Effector CD8-positive, alpha-beta T cell (primary cell): ENCODE measurements around the gene P3H4.

ENCODE experiments used
- DNase-seq: peaks from one replicate; lab custom pipeline; 2025; lab: John Stamatoyannopoulos, UW

Gene P3H4

DNA sequence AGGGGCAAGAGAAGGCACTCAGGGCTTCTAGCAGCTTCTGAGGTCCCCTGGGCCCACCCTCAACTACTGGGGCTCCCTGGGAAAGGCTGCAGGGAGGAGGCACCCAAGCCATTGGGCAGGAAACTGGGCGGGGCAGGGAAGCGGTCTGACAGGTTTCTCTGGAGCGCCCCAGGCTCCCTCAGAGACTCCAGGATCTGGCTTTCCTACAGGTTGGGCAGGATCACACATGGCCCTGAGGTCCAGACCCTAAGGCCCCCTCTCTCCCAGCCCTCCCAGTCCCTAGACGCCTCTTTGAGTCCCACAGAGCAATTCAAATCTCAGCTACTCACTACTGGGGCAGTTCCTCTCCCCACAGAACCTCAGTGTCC, 39.5 kb downstream of the P3H4 start:
- no peak for DNase-seq

DNA sequence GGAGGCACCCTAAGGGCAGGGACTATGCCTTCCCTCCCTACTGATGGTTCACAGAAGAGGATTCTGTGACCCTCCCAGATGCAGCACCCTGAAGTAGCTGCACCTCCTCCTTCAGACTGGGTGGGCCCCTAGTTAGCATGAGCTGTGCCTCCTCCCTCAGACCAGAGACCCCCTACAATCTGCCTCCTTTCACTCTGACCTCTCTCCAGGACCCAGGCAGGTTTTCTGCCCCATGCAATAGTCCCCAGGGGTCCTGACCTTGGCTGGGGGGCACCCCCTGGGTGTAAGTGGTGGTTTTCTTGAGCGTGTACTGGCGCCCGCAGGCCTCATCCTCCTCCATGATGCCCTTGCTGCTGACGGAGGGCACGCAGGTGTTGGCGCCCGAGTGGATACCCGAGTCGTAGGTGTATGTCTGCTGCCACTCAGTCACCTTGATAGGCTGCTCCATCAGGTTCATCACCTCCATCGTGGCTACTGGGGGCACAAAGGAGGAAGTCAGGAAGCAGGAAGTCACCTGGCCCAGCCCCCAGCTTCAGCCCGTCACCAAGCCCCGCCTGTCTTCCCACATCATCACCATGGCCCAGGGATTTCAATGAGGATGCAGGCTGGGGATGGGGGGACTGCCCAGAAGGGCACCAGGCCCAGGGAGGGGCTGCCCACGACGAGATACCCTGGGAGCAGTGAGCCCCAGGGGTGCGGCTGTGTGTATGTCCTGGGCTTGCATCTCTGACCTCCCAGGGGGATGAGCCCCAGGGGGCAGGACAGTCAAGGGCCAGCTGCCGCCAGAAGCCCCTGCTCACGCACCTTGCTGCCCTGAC, 40.2 kb downstream of the P3H4 start:
- DNase-seq, result no peak

DNA sequence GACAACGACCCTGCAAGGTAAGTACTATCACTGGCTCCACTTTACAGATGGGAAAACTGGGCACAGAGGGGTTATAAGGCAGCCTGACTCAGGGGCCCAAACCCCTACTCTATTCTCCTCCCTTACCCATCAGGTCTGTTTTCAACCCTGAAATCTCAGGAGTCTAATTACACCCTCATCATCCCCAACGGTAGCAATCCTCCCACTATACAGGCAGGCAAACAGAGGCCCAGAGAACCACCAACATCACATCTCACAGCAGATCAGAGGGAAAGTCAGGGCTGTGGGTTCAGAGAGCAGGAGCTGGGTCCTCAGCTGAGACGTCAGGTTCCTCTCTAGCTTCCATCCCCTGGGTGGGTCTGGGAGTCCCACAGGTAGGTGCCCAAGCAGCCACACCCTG, 41.8 kb downstream of the P3H4 start:
- DNase-seq, result no peak

GRCh38 chr17:41769346-41769862, 42.3 kb downstream of the P3H4 start:
- DNase-seq, result no peak

GRCh38 chr17:41768682-41769288, 43.0 kb downstream of the P3H4 start:
- no peak for DNase-seq

DNA sequence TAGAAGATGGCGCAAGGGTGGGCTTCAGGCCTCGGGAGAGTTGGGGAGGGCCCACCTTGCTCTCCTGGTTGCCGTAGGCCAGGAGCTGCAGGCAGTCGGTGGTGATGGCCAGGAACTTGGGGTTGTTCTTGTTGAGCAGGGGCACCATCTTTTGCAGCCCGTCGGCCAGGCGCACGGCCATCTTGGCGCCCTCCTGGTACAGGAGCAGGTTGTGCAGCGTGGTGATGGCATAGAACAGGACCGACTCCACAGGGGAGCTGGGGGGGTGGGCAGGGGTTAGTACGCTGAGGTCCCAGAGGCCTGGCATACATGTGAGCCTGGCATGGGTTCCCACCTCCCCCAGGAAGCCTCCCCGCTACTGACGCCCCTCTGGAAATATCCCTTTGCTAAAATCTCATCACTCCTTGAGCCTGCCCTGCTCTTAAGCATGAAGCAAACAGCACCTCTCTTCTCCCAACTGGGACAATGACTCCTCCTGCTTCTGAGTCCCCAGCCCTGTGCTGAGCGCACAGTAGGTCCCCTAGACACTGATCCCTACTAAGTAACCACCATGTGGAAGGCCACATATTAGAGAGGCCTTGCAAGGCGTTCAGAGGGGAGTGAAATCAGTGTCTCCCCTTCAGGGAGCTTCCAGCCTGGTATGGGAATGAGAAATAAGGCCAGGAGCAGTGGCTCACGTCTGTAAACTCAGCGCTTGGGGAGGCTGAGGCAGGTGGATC, 44.3 kb downstream of the P3H4 start:
- DNase-seq, result no peak

GRCh38 chr17:41766135-41766534, 45.6 kb downstream of the P3H4 start:
- no peak for DNase-seq

GRCh38 chr17:41763327-41763726, 48.4 kb downstream of the P3H4 start:
- no peak for DNase-seq

DNA sequence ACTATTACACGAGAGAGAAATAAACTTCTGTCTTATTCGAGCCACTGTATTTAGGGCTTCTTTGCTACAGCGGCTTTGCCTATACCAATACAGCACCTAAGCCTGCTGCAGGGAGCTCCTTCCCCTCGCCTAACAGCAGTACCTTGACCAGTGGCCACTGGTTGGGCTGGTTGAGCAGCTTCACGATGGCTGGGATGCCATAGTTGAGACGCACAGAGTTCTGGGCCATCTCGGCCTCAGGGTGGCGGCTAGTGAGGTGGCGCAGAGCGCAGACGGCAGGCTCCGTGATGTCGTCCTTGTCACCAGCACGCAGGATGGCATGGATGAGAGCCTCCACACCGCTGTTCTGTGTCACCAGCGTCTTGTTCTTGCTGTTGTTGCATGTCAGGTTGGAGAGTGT, 48.9 kb downstream of the P3H4 start:
- DNase-seq, result no peak

DNA sequence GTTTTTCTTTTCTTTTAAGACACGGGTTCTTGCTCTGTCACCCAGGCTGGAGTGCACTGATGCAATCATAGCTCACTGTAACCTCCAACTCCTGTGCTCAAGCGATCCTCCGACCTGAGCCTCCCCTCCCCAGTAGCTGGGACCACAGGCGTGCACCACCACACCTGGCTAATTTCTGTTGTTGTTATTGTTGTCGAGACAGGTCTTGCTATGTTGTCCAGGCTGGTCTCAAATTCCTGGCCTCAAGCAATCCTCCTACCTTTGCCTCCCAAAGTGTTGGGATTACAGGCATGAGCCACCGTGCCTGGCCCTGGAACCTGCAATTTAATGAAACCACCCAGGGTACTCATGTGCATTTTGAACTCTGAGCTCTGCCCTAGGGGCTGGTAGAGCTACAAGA, 49.4 kb downstream of the P3H4 start:
- no peak for DNase-seq

GRCh38 chr17:41760878-41761277, 50.9 kb downstream of the P3H4 start:
- DNase-seq, result no peak

GRCh38 chr17:41758601-41759000, 53.1 kb downstream of the P3H4 start:
- no peak for DNase-seq

- DNase-seq, result no peak
These were observed 57.7 kb downstream of the P3H4 start for GRCh38 chr17:41754066-41754465.
